NCI-H1105 treated with DMSO at 0.1 percent for 48 hours (cell line): ENCODE results near the gene PITX1.
"Not testable (repeated sequence)": the region's sequence is repeated elsewhere in the genome, so short reads cannot be mapped to it uniquely, and the experiment has no call there.

ENCODE experiments used
- DNase-seq: peaks from one replicate; lab custom pipeline; 2025; lab: John Stamatoyannopoulos, UW

Gene PITX1

GRCh38 chr5:135009736-135010501, 24.1 kb downstream of the PITX1 start:
- no peak for DNase-seq

- peak; percentile 13 for DNase-seq
Measured at GRCh38 chr5:135008981-135009735, 24.9 kb downstream of the PITX1 start.

DNA sequence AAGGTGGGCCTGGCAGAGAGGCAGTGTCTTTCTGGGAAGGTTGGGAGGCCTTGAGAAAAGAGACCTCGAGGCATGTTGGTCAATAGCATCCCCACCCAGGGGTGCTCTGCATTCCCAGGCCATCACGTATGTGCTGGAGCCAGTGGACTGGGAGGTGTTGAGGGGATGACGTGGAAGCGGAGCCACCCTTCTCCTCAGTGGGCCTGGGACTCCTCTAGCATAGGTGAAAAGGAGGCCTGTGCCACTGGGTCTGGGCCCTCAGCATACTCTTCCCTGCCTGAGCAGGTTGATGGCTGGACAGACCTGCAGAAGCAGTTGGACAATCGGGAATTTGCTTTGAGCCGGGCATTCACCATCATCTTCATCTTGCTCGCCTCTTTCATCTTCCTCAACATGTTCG, 25.5 kb downstream of the PITX1 start:
- no peak for DNase-seq

DNA sequence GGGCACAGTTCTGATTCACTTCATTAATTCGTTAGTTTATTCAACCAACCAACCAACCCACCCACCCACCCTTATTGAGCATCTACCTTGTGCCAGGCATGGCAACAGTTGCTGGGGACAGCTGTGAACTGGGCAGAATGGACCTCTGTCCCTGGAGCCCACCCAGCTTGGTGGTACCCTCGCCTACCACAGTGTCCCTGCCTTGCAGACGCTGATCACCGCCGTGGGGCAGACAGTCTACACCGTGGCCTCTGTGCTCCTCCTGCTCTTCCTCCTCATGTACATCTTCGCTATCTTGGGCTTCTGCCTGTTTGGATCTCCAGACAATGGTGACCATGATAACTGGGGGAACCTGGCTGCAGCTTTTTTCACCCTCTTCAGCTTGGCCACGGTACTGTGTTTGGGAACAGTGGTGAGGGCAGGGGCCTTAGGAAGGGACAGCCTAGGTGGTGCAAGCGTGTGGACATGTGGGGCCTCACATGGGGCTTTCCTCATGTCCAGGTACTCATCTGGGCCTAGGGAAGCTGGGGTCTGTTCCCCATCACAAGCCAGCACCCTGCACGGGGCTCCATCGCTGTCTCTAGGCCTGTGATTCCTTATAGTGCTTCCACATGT, 26.2 kb downstream of the PITX1 start:
- no peak for DNase-seq

DNA sequence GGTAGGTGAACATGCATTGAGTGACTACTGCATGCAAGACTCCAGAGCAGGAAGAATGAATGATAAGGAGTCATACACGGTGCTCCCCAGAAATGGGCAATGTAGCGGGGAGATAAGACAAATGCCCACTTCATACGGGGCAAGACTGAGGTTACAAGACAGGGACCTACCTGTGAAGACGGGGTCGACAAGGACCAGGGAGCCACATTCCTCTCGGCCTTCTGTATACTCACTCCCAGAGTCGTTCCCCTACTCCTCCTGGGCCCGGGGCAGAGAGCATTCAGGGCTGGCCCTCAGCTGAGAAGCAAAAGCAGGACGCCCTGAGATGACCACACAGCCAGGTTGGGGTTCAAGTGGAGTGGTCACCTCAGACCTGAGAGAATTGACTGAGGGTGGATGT, 26.7 kb downstream of the PITX1 start:
- DNase-seq, result no peak

DNA sequence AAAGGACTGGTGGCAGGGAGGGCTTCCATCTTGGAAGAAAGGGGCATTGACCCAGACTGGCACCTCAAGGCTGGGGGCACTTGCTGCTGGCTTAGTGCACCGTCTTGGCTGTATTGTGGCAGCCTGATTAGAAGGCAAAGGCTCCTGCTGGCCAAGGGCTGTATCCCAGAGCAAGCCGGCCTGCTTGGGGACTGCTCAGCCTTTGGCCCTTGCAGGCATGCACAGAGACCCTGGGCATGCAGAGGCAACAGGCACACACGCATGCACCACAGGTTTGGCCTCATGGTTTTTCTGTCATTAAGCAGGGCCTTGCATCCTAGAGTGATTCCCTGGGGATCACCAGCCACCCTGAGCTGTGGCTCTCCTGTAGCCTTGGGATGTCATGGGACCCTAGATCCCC, 29.0 kb downstream of the PITX1 start:
- no peak for DNase-seq

DNA sequence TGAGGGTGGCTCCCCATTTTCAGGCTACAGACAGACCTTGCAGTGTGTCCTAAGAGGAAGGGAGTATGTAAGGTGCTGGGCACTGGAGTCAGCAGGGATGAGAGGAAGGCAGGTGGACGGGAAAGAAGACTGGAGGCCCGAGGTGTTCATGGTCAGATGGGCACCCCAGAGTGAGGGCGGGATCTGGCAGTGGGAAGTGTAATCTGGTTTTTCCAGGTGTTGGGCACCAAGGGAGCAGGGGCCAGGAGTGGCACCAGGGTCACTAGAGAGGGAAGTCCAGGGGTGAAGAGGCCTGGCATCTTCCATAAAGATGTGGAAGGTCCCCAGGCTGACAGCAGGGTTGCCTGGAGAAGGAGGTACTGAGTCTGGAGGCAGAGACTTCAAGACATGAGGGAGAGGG, 29.7 kb downstream of the PITX1 start:
- no peak for DNase-seq

DNA sequence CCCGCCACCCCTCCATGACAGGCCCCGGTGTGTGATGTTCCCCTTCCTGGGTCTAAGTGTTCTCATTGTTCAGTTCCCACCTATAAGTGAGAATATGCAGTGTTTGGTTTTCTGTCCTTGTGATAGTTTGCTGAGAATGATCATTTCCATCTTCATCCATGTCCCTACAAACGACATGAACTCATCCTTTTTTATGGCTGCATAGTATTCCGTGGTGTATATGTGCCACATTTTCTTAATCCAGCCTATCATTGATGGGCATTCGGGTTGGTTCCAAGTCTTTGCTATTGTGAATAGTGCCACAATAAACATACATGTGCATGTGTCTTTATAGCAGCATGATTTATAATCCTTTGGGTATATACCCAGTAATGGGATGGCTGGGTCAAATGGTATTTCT, 36.0 kb downstream of the PITX1 start:
- DNase-seq, result not testable (repeated sequence)

GRCh38 chr5:134997015-134997414, 37.0 kb downstream of the PITX1 start:
- no peak for DNase-seq

DNA sequence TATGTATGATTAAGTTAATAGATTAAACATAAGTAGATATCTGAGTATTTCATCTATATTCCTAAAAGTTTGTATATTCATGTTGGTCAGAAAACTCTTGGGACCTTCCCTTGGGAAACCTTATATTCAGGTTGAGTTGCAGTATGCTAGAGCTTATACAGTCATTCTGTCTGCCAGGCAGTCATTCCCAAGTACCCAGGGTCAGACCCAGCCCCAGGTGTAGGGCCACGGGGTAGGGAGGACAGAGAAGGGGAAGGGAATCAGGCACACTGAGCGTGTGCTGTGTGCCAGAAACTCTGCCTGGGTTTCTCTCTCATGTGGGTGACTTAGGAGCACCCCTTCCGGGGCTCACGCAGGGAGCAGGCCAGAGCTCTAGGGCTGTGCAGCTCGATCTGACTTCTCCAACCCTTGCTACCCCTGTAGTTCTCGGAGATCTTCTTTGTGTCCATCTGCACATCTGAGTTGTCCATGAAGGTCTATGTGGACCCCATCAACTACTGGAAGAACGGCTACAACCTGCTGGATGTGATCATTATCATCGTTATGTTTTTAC, 38.1 kb downstream of the PITX1 start:
- no peak for DNase-seq

GRCh38 chr5:134994560-134995156, 39.4 kb downstream of the PITX1 start:
- no peak for DNase-seq

- no peak for DNase-seq
Measured at GRCh38 chr5:134993161-134993560, 40.9 kb downstream of the PITX1 start.

GRCh38 chr5:134992148-134992547, 41.9 kb downstream of the PITX1 start:
- DNase-seq, result no peak

DNA sequence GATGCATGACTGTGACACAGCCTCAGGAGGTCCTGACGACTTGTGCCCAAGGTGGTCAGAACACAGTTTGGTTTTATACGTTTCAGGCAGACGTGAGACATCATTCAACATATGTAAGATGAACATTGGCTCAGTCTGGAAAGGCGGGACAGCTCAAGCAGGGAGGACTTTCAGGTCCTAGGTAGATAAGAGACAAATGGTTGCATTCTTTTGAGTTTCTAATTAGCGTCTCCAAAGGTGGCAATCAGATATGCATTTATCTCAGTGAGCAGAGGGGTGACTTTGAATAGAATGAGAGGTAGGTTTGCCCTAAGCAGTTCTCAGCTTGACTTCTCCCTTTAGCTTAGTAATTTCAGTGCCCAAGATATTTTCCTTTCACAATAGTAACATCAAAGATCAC, 43.8 kb downstream of the PITX1 start:
- DNase-seq, result not testable (repeated sequence)

DNA sequence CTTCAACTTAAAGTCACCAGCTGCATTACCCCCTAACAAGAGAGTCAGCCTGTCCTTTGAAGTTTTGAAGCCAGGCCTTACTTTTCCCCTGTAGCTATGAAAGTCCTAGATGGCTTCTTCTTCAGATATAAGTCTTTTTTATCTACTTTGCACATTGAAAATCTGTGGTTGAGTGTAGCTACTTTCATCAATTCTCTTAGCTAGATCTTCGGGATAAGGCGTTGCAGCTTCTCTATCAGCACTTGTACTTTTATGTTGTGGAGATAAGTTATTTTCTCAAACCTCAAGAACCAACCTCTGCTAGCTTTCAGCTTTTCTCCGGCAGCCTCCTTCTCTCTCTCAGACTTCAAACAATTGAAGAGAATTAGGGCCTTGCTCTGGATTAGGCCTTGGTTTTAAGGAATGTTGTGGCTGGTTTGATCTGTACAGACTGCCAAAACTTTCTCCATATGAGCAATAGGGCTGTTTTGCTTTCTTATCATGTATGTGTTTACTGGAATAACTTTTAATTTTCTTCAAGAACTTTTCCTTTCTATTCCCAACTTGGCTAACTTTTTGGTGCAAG, 44.7 kb downstream of the PITX1 start:
- no peak for DNase-seq

DNA sequence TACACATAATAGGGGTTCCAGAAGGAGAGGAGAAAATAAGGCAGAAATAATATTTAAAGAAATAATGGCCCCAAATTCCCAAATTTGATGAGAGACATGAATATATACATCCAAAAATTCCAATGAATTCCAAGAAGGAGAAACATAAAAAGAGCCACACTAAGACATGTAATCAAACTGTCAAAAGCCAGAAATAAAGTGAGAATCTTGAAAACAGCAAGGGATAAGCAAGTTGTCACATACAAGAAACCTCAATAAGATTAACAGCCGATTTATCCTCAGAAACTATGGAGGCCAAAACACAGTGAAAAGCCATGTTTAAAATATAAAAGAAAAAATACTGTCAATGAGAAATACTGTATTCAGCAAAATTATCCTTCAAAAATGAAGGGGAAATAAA, 51.8 kb downstream of the PITX1 start:
- DNase-seq, result no peak

GRCh38 chr5:134979416-134979815, 54.6 kb downstream of the PITX1 start:
- no peak for DNase-seq
